NCI-H1417 (cell line): ENCODE data around the gene ERC1.
A peak's percentile ranks its signal among the peaks of the same experiment; 100 is the strongest.

Experiments
- DNase-seq, 3 experiments: peaks; one replicate each; lab custom pipeline; 2025; lab: John Stamatoyannopoulos, UW

Gene ERC1

DNA sequence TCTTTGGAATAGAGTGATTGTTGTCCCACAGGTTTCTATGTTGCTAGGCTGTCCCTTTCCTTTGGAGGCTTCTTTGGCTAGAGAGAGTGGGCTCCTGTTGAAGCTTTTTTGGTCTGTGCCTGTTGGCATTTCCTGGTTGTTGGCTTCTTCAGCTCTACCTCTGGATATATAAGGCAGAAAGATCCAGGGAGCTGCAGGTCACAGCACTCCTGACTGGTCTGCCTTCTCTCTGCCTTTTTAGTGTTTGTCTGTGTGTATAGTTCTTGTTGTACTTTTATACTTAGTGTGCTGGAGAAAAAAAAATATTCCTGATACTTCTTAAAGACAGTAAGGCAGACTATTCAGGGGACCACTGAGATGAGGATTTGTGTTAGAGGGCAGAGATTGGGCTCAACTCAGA is 400.7 kb downstream of the ERC1 start:
- peak in 1 of 3 experiments; percentile 42 for DNase-seq

DNA sequence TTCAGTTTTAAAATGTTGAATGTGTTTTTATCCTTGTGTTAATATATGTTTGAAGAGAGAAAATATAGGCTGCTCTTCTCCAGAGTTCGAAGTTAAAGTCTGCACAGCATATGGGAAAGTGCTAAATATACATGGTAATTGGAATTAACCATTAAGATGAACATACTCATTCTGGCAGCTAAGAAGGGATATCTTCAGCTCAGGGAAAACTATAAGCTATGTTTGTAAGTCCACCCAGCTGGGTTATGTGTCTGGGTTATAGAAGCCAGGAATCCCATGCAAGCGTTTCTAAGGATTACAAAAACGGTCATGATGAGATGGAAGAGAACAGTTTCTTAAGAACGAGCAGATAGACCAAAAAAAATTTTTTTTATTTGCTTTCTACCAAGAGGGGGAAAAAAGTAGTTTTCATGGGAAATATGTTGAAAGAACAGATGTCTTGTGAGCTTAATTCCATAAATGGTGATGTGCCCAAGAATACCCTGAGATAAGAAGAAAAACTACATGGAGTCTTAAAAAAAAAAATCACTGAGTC is 404.5 kb downstream of the ERC1 start:
- DNase-seq = no peak

- no peak for DNase-seq
Measured at GRCh38 chr12:1398673-1399072, 407.6 kb downstream of the ERC1 start.

DNA sequence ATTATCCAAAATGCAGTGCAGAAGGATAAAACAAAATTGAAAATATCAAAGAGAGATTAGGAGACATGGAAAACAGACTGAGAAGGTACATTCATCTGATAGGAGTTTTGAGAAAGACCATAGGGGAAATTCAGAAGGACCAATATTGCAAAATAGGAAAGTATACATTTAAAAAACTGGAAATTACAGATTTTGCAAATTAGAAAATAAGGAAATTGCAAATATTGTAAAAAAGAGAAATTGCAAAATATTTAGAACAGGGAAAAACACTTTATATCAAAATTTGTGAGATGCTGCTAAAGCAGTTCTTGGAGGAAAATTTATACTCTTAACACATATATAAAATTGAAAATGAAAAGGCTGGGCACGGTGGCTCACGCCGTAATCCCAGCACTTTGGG is 410.9 kb downstream of the ERC1 start:
- no peak for DNase-seq

DNA sequence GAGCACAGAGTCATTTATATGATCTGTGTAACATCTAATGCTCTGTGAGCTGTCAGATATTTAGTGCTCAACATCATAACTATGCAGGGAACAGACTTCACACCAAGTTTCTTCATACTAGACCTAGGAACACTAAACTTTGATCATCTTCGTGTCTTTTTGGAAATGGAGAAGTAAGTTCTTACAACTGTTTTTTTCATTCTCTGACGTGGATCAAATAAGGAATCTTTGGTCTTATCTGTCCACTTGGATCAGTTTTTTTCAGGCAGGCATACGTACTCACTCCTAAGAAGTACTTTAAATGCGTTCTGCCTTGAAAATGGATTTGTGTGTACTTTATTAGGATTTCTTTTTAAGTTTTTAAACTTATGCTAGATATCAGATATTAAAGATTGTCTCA is 412.4 kb downstream of the ERC1 start:
- no peak for DNase-seq

DNA sequence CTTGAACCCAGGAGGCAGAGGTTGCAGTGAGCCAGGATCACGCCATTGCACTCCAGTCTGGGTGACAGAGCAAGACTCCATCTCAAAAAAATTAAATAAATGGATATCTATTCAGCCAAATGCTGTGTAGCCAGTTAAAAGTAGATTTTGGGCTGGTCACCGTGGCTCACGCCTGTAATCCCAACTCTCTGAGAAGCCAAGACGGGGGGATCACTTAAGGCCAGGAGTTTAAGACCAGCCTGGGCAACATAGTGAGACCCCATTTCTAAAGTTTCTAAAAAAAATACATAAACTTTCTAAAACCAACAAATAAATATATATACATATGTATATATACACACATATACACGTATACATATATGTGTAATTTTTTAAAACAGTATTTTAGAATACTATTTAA is 414.6 kb downstream of the ERC1 start:
- no peak for DNase-seq

GRCh38 chr12:1410794-1411193 is 419.8 kb downstream of the ERC1 start:
- no peak for DNase-seq

GRCh38 chr12:1413930-1414329 is 422.9 kb downstream of the ERC1 start:
- DNase-seq = no peak

DNA sequence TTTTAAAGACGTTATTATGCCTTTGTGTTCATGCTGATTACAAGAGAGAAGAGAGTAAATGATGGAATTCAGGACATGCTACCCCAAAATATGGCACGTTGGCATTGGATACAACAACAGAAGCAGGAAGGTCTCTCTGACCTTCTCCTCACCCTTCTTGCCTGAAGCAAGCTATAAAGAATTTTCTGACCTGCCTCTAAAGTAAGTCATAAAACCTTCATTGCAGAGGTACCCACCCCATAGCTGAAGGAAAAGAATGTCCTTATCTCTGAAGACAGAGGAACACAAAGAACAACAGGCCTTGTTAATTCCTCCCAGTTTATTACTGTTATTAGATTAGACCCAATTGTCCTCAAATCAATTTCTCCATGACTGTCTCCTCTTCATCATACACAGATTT is 427.1 kb downstream of the ERC1 start:
- DNase-seq = no peak

DNA sequence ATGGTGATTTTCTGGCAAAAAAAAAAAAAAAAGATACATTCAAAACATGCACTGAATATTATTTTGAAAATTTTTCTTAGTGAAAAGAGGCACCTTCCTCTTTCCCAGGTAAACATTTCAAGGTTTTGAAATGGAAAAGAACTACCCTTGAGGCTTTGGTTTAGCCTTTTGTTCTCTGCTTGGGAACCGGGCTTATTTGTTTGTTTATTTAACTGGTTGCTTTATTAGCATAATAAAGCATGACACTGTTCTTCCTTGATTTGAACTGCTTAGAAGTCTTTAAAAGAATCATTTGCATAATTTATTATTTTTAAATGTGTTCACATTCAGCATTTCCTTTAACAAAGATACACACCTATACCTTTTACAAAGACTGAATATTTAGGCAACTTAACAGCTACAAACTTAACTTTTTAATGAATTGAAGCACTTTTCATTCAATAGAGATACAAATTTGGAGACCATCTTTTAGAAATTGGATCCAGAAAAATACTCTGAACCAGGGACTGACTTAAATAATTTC is 428.9 kb downstream of the ERC1 start:
- no peak for DNase-seq

DNA sequence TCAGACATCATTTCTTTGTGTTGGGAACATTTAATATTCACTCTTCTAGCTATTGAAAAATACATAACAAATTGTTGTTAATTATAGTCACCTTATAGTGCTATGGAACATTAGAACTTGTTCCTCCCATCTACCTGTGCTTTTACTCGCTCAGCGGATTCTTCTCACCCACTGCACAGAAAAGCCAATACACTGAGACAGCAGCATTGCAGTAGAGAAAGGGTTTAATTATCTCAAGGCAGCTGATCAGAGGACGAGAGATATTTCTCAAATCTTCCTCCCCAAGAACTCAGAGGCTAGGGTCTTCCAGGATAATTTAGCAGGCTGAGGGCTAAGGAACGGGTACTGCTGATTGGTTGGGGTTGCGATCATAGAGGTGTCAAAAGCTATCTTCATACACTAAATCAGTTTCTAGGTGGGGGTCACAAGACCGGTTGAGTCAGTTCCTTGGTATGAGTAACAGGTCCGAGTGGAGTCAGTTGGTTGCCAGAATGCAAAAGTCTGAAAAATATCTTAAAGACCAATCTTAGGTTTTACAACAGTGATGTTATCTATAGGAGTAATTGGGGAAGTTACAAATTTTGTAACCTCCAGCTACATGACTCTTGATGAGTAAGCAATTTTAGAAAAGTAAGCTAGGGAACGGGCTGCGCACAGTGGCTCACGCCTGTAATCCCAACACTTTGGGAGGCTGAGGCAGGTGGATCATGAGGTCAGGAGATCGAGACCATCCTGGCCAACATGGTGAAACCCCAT is 430.2 kb downstream of the ERC1 start:
- DNase-seq = no peak

DNA sequence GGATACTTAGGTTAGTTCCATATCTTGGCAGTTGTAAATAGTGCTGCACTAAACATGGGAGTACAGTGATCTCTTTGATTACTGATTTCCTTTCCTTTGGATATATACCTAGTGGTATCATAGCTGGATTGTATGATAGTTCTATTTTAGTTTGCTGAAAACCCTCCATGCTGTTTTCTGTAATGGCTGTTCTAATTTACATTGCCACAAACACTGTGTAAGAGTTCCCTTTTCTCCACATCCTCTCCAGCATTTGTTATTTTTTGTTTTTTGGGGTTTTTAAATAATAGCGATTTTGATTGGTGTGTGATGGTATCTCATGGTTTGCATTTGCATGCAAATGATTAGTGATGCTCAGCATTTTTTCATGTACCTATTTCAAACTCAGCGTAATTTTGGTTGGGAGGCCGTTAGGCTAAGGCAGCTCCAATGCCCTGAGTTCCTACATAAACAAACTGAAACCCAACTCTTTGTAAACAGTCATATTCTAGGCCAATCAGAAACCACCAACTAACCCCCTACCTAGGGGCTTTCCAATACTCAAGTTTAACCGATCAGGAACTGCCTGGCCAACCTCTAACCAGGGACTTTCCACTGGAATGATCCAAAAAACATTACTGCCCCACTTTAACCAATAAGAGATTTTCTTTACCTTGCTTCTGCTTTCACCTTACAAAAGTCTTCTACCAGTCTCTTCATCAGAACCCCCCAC is 431.7 kb downstream of the ERC1 start:
- no peak for DNase-seq

DNA sequence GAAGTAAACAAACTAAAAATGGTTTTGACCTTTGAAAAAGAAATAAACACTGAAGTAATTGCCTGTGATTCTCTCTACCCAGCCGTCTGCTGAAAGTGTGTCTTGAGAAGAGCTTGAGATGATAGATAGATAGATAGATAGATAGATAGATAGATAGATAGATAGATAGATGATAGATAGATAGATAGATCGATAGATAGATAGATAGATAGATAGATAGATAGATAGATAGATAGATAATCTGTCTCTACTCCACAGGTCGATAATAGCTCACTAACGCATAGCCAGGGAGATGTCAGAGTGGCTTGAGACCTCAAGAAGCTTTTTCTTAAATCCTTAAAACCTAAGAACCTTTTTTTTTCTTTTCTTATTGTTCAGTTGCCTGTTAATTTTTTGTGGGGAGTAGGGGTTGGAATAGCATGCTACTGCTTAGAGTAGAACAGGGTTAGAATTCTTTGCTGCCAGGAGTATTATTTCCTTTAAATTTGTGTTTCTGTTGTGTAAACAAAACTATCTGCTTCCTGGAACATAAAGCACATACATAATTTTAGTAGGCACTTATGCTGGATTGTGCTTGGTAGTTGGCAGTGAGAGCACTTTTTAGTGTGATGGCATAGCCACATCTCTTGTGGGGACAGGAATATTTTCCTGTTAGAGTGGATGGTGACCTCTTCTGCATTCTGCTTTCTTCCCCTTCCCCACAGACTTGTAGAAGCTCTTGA is 433.8 kb downstream of the ERC1 start:
- no peak for DNase-seq

DNA sequence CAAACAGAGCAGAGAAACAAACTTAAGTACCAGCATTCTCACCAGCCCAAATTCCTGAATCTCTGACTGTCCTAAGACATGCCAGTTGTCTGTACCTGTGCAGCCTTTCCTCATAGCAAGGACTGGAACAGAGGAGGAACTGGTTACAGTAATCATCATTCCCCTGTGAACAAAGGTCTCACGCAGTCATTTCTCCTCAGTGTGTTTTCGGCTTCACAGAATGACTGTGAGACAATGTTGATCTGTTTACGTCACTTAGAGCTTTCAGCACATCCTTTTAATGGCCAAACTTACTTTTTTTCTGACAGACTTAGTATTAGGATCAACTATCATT is 434.3 kb downstream of the ERC1 start:
- DNase-seq = no peak

- DNase-seq = no peak
Measured at GRCh38 chr12:1428671-1429070, 437.6 kb downstream of the ERC1 start.

DNA sequence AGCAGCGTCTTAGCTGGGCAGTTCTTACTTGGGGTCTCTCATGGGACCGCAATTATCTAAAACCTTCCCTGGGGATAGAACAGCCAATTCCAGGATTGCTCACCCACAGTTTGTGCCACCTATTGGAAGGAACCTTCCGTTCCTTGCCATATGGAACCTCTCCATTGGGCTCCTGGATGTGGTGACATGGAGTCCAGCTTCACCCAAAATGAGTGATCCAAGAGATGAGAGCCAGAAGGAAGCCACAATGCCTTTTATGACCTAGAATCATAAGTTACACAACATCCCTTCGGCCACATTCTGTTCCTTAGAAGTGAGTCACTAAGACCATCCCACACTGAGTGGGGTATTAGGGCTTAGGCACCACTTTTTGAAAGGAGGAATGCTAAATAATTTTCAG is 439.0 kb downstream of the ERC1 start:
- DNase-seq = no peak

DNA sequence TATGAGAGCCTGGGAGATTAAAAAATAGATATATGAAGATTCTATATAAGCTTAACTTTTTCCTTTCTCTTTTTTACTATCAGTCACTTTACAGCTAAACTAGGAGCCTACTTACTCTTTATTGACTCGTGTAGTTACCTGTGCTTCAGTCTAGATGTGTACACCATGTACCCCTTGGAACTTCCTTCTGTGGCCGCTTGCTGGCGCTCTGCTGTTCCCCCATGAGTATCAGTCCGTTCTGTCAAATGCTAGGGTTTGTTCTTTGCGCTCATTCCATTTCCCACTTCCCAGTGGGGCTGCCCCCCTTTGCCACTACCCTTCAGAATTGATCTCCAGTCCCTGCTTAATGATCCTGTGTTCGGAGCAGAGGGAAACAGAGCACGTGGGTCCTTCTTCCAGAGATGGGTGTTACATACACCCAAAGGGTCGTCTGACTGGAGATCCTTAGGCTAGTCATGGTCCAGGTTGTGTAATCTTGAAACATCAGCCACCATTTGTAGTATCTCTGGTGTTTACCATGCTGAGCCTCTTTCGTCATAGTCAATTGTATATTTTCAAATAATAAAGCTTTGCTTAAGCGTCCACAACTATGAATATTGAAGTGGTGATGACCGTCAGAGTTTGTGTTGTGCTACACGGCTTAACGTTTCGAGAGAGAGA is 443.4 kb downstream of the ERC1 start:
- DNase-seq = no peak

DNA sequence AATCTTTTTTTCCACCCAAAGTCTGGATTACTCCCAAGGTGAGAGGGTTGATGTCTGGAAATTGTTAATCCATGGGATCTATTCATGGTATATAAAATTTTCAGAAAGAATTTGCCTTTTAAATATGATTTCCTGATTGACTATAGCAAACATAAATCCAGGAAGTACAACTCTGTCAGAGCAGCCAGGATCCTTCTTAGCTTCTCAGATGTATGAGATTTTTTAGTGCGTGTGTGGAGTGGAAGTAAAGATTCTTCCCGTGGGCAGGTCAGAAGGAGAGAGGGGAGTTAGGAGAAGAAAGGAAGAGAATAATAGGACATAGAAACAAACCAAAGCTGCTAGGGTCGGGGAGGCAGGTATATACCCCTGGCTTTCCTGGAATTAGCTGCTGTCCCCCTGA is 444.0 kb downstream of the ERC1 start:
- DNase-seq = no peak

DNA sequence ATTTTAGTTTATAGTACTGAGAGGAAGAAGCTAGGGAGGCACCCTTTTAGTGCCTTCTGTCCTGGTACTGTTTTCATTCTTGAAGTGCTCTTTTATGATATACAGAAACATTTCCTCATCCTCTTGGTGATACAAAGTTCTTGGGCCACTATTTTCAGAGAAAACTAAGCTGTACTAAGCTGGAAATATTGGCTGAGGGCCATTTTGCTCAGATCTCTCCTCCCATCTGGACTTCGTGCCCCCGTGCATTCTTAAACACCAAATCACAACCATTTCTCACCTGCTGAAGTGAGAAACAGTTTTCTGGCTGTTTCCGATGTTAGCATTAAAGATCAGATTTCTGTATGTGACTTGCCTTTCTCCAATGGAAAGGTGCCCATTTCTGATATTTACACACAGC is 444.4 kb downstream of the ERC1 start:
- no peak for DNase-seq

- no peak for DNase-seq
Measured at GRCh38 chr12:1436015-1436414, 445.0 kb downstream of the ERC1 start.

DNA sequence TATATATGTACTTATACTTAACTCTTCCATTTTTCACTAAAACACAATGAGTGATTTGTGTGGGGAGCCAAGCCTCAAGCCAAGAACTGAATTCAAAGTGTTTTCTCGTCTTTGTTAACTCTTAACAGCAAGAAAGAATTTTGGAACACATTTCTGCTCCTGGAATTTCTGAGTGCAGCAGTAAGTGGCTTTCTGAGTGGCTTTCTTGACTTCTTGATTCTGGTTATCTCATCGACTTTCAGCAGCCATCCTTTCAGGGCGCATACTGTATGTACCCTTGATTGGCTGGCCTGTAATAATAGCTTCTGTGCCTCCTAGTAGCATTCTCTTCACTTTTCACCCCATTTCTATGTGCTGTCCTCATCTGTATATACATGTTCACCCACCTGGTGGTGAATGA is 446.0 kb downstream of the ERC1 start:
- DNase-seq = no peak

GRCh38 chr12:1439201-1439600 is 448.2 kb downstream of the ERC1 start:
- no peak for DNase-seq
